Astrocyte of the spinal cord (primary cell): Measurements from ENCODE around the gene ARMH3.

ENCODE experiments used
- DNase-seq: peaks from one replicate; pipeline ENCODE4 v3.0.0; 2011; ENCODE audit warnings: low read depth, low spot score
- H3K4me3 ChIP-seq: 2 replicates; pipeline ENCODE4 v1.5.1; 2011; ENCODE audit warnings: low read depth, mild to moderate bottlenecking, low read length, moderate library complexity
- CTCF ChIP-seq: IDR thresholded peaks from 2 replicates; pipeline ENCODE4 v1.5.1; 2012; ENCODE audit warnings: low read depth, mild to moderate bottlenecking, low read length, inconsistent platforms
- in situ Hi-C: cut with HindIII; loops from 2 replicates; pipeline ENCODE4 v1.10.0; 2017; ENCODE audit warnings: low sequenced_read_pairs

Gene ARMH3

DNA sequence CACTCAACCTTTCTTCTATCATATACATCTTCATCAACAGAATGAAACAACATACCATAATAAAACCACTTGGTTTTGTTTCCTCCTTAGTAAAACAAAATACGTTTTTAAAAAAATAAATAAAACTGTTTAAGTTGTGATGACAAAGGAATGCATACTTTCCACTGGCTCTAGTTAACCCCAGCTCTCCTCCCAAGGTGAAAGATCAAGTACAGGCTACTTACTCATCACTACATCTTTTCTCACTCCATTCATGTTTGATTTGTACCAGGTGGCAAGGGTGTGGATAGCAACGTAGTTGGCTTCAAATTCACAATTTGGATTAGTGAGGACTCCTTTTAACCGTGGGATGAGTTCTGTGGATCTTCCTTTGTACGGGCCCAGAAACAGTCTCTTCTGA is 252.5 kb downstream of the ARMH3 start:
- in situ Hi-C loops: no loop called here
- no peak overlapping the region for H3K4me3 ChIP-seq
- no peak for DNase-seq
- no peak for TF ChIP-seq CTCF

DNA sequence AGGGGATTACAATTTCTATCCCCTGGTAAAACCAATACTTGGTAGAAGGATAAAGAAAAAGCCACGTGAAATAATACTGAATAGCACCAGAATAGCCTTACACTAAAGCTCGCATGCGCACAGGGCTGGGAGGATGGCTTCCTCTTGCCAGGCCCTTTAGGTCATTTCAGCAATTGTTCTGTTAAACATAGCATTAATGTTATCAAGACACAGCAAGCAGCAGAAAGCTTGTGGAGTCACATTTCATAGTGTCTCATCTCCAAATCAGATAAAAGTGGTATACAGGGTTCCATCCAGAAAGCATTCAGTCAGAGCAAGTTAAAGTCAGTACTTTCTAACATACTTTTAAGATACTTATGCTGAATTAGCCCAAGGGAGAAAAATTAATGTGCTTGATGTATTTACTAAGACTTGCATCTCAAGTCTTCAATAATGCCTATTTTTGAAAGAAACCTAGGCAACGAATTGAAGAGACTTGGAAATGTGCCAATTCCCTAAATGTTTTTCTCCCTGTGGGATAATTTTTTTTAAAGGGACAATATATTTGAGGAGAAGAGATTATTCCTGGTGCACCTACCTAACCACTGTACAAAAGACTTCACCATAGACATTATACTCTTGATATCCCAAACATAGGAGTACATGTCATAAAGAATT is 258.4 kb downstream of the ARMH3 start:
- TF ChIP-seq CTCF: no peak

More for the DNA sequence above, 258.4 kb downstream of the ARMH3 start:
- DNase-seq: no peak
- H3K4me3 ChIP-seq: no peak overlapping the region
- in situ Hi-C loops: no loop called here
